Glutamatergic neuron (in vitro differentiated cells): ENCODE data around the gene TRIM17. TPM values are rescaled to one million over a fixed set of nuclear protein-coding genes. Genes with fewer than 3 reads are reported as not detected.

ENCODE experiments used
- DNase-seq: peaks from one replicate; pipeline ENCODE4 v3.0.0; 2022
- H3K27ac Mint-ChIP-seq: one replicate; pipeline ENCODE4 v1.8.0; 2020; ENCODE audit warnings: mild to moderate bottlenecking, mixed read lengths, inconsistent platforms; ENCODE audit not compliant: unreplicated experiment
- H3K27me3 Mint-ChIP-seq: one replicate; pipeline ENCODE4 v1.8.0; 2020; ENCODE audit warnings: mild to moderate bottlenecking, moderate library complexity, mixed read lengths, inconsistent platforms; ENCODE audit not compliant: unreplicated experiment
- H3K36me3 Mint-ChIP-seq: one replicate; pipeline ENCODE4 v1.8.0; 2020; ENCODE audit warnings: mild to moderate bottlenecking, mixed read lengths, inconsistent platforms; ENCODE audit not compliant: unreplicated experiment
- H3K4me1 Mint-ChIP-seq: one replicate; pipeline ENCODE4 v1.8.0; 2020; ENCODE audit warnings: mild to moderate bottlenecking, low read depth, mixed read lengths, inconsistent platforms; ENCODE audit not compliant: unreplicated experiment
- H3K4me3 Mint-ChIP-seq: one replicate; pipeline ENCODE4 v1.8.0; 2020; ENCODE audit warnings: mild to moderate bottlenecking, mixed read lengths, inconsistent platforms; ENCODE audit not compliant: unreplicated experiment
- H3K9me3 Mint-ChIP-seq: one replicate; pipeline ENCODE4 v1.8.0; 2020; ENCODE audit warnings: mild to moderate bottlenecking, moderate library complexity, mixed read lengths, inconsistent platforms; ENCODE audit not compliant: unreplicated experiment
- CTCF ChIP-seq: fragments of 200-600 bp; sonication (generic); IDR thresholded peaks from one replicate; pipeline ENCODE4 v1.5.0; 2021; ENCODE audit not compliant: partially characterized antibody, unreplicated experiment
- total RNA-seq: library from RNA; stranded (reverse); fragmentation: NEBNext Ultra II Directional; extraction: Animal tissue kit (Norgen Biotek cat#: 25700); gene quantifications from one replicate; pipeline ENCODE4 v1.2.1, GENCODE V29; 2021; ENCODE audit not compliant: unreplicated experiment

TRIM17 gene
- total RNA-seq, 1 donor from 2014 or later: not detected

GRCh38 chr1:228366866-228367741 lies 49.6 kb downstream of the TRIM17 start:
- Mint-ChIP-seq H3K9me3 (no peaks in the 10 kb centered on the region), H3K4me3 (no peak overlapping the region), H3K27ac (no peak overlapping the region), H3K4me1 (no peaks in the 10 kb centered on the region), H3K27me3 (peaks cover 4% of the 10 kb centered on the region), H3K36me3 (no peaks in the 10 kb centered on the region)
- TF ChIP-seq CTCF: no peak
- DNase-seq: no peak

- Mint-ChIP-seq H3K9me3 (no peaks in the 10 kb centered on the region), H3K4me3 (no peak overlapping the region), H3K4me1 (no peaks in the 10 kb centered on the region), H3K27ac (no peak overlapping the region), H3K36me3 (no peaks in the 10 kb centered on the region), H3K27me3 (peaks cover 4% of the 10 kb centered on the region)
- TF ChIP-seq CTCF: no peak
- no peak for DNase-seq
These were observed 50.4 kb downstream of the TRIM17 start for GRCh38 chr1:228366062-228366865.

- no peak overlapping the region for H3K27ac Mint-ChIP-seq
- H3K36me3 Mint-ChIP-seq: no peaks in the 10 kb centered on the region
- no peak overlapping the region for H3K4me3 Mint-ChIP-seq
- no peaks in the 10 kb centered on the region for H3K4me1 Mint-ChIP-seq
- H3K27me3 Mint-ChIP-seq: peaks cover 4% of the 10 kb centered on the region
- TF ChIP-seq CTCF: no peak
- no peak for DNase-seq
- no peaks in the 10 kb centered on the region for H3K9me3 Mint-ChIP-seq
These were observed 51.2 kb downstream of the TRIM17 start for GRCh38 chr1:228365271-228366061.

GRCh38 chr1:228364706-228365213 lies 51.9 kb downstream of the TRIM17 start:
- no peak for TF ChIP-seq CTCF
- Mint-ChIP-seq H3K27ac (no peak overlapping the region), H3K4me3 (no peak overlapping the region), H3K36me3 (no peaks in the 10 kb centered on the region), H3K27me3 (peaks cover 4% of the 10 kb centered on the region), H3K9me3 (no peaks in the 10 kb centered on the region), H3K4me1 (no peaks in the 10 kb centered on the region)
- DNase-seq: no peak
